HL-60/S4 treated with phorbol 12-myristate 13-acetate at 8.2 ng/mL for 4 days and 3 days (cell line): ENCODE measurements around the gene FAM204A.

Experiments
- in situ Hi-C: fragments of 300-500 bp; cut with MboI; formaldehyde crosslinking; loops from 2 replicates; pipeline ENCODE4 v1.15.0; 2022; ENCODE audit warnings: low sequenced_read_pairs

The FAM204A gene

GRCh38 chr10:118341791-118342637 lies at the start of gene FAM204A:
TSS of gene FAM204A (minus strand) at chr10:118342324. CDS start at chr10:118336415, 5,909 bp downstream.
- in situ Hi-C loops = no loop called here

GRCh38 chr10:118383699-118384098 lies 41.6 kb upstream of the FAM204A start:
- in situ Hi-C loops = no loop called here

GRCh38 chr10:118383063-118383689 lies 41.1 kb upstream of the FAM204A start:
- in situ Hi-C loops = no loop called here

GRCh38 chr10:118374404-118374803 lies 32.3 kb upstream of the FAM204A start:
- in situ Hi-C loops = no loop called here

- in situ Hi-C loops = no loop called here
Observed at GRCh38 chr10:118373786-118374185, 31.7 kb upstream of the FAM204A start.

- in situ Hi-C loops = no loop called here
Observed at GRCh38 chr10:118370499-118370898, 28.4 kb upstream of the FAM204A start.

GRCh38 chr10:118369641-118370205 lies 27.6 kb upstream of the FAM204A start:
- in situ Hi-C loops = no loop called here

- in situ Hi-C loops = no loop called here
Observed at GRCh38 chr10:118365702-118366101, 23.6 kb upstream of the FAM204A start.

- in situ Hi-C loops = no loop called here
Observed at GRCh38 chr10:118362103-118362502, 20.0 kb upstream of the FAM204A start.

GRCh38 chr10:118358327-118358726 lies 16.2 kb upstream of the FAM204A start:
- in situ Hi-C loops = no loop called here

GRCh38 chr10:118357841-118358240 lies 15.7 kb upstream of the FAM204A start:
- in situ Hi-C loops = no loop called here

GRCh38 chr10:118356628-118357027 lies 14.5 kb upstream of the FAM204A start:
- in situ Hi-C loops = no loop called here

- in situ Hi-C loops = no loop called here
Observed at GRCh38 chr10:118355234-118355633, 13.1 kb upstream of the FAM204A start.

- in situ Hi-C loops = no loop called here
Observed at GRCh38 chr10:118349235-118349634, 7.1 kb upstream of the FAM204A start.

- in situ Hi-C loops = no loop called here
Observed at GRCh38 chr10:118343549-118343948, 1.4 kb upstream of the FAM204A start.

GRCh38 chr10:118343115-118343514 lies 991 bp upstream of the FAM204A start:
- in situ Hi-C loops = no loop called here

- in situ Hi-C loops = no loop called here
Observed at GRCh38 chr10:118342638-118343020, 505 bp upstream of the FAM204A start.

GRCh38 chr10:118340486-118340885 lies 1.6 kb downstream of the FAM204A start:
- in situ Hi-C loops = no loop called here

- in situ Hi-C loops = no loop called here
Observed at GRCh38 chr10:118339111-118339510, 3.0 kb downstream of the FAM204A start.

GRCh38 chr10:118337356-118337755 lies 4.8 kb downstream of the FAM204A start:
- in situ Hi-C loops = no loop called here

- in situ Hi-C loops = no loop called here
Observed at GRCh38 chr10:118333871-118334270, 8.3 kb downstream of the FAM204A start.
